ENCODE results near the gene ZNF81.
A peak's percentile ranks its signal among the peaks of the same experiment; 100 is the strongest.

The ZNF81 gene

GRCh38 chrX:47807548-47807947 is 29.2 kb upstream of the ZNF81 start:
- TF ChIP-seq CTCF (IDR thresholded peaks at IDR 0.05; ENCODE audit: low read depth, low read length): no peak
- DNase-seq (ENCODE audit: low read depth, low spot score): no peak
- in situ Hi-C loops (cut with HindIII; ENCODE audit: low sequenced_read_pairs): no loop called here
- H3K4me3 ChIP-seq (ENCODE audit: low read depth, low read length): no peak overlapping the region

GRCh38 chrX:47808904-47809788 is 27.6 kb upstream of the ZNF81 start:
- TF ChIP-seq CTCF (IDR thresholded peaks at IDR 0.05; ENCODE audit: low read depth, low read length): no peak
- no peak for DNase-seq (ENCODE audit: low read depth, low spot score)
- in situ Hi-C loops (cut with HindIII; ENCODE audit: low sequenced_read_pairs): no loop called here
- no peak overlapping the region for H3K4me3 ChIP-seq (ENCODE audit: low read depth, low read length)

- no peak overlapping the region for H3K4me3 ChIP-seq (ENCODE audit: low read depth, low read length)
- peak; percentile 9 for TF ChIP-seq CTCF (IDR thresholded peaks at IDR 0.05; ENCODE audit: low read depth, low read length)
- in situ Hi-C loops (cut with HindIII; ENCODE audit: low sequenced_read_pairs): no loop called here
- DNase-seq (ENCODE audit: low read depth, low spot score): no peak
Measured at GRCh38 chrX:47814851-47815250, 21.9 kb upstream of the ZNF81 start.

- no peak for TF ChIP-seq CTCF (IDR thresholded peaks at IDR 0.05; ENCODE audit: low read depth, low read length)
- DNase-seq (ENCODE audit: low read depth, low spot score): no peak
- in situ Hi-C loops (cut with HindIII; ENCODE audit: low sequenced_read_pairs): no loop called here
- no peak overlapping the region for H3K4me3 ChIP-seq (ENCODE audit: low read depth, low read length)
Measured at GRCh38 chrX:47815901-47816845, 20.5 kb upstream of the ZNF81 start.

- no peak for DNase-seq (ENCODE audit: low read depth, low spot score)
- in situ Hi-C loops (cut with HindIII; ENCODE audit: low sequenced_read_pairs): no loop called here
- H3K4me3 ChIP-seq (ENCODE audit: low read depth, low read length): no peak overlapping the region
- TF ChIP-seq CTCF (IDR thresholded peaks at IDR 0.05; ENCODE audit: low read depth, low read length): no peak
Measured at GRCh38 chrX:47817421-47817820, 19.3 kb upstream of the ZNF81 start.

- in situ Hi-C loops (cut with HindIII; ENCODE audit: low sequenced_read_pairs): no loop called here
- no peak for DNase-seq (ENCODE audit: low read depth, low spot score)
- no peak overlapping the region for H3K4me3 ChIP-seq (ENCODE audit: low read depth, low read length)
- TF ChIP-seq CTCF (IDR thresholded peaks at IDR 0.05; ENCODE audit: low read depth, low read length): no peak
Measured at GRCh38 chrX:47817897-47818296, 18.8 kb upstream of the ZNF81 start.

Data from astrocyte of the spinal cord (primary cell).